Measurements from ENCODE around the gene ATXN1. TPM values are rescaled to one million over a fixed set of nuclear protein-coding genes. Genes with fewer than 3 reads are reported as not detected.

The ATXN1 gene
- total and polyA plus RNA-seq, 2 of the 13 experiments (the other 11 are each of a cell fraction or from before 2014, with no cell fraction given): 20.7 to 39.5 TPM

DNA sequence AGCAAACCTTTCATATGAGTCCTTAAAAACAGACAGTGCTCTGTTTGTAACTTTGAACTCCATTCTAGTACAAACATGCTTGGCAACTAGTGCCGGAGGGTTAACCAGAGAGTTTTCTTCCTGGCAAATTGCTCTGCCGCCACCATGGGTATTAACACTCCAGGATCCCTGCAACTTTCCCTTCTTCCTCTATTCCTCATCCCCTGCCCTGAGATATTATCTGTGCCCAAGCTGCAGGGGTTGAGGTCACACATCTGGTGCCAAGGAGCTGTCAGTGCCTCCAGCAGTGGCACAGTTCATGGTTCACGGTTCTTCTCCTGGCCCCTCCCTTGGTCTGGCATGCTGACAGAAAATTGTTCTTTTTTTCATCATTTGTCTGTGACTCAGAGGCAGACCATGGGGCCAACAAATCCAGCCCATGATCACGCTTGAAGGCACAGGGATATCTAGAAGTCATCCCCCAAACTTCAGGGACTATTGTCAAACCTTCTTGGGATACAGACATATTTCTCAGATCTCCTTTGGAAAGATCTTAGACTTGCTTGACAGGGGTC, 77.5 kb downstream of the ATXN1 start (continued):
- TF ChIP-seq, protein P1, sequence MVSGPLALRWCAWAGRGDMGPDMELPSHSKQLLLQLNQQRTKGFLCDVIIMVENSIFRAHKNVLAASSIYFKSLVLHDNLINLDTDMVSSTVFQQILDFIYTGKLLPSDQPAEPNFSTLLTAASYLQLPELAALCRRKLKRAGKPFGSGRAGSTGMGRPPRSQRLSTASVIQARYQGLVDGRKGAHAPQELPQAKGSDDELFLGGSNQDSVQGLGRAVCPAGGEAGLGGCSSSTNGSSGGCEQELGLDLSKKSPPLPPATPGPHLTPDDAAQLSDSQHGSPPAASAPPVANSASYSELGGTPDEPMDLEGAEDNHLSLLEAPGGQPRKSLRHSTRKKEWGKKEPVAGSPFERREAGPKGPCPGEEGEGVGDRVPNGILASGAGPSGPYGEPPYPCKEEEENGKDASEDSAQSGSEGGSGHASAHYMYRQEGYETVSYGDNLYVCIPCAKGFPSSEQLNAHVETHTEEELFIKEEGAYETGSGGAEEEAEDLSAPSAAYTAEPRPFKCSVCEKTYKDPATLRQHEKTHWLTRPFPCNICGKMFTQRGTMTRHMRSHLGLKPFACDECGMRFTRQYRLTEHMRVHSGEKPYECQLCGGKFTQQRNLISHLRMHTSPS (CRISPR knock-in tag; IDR thresholded peaks at IDR 0.05; ENCODE audit: low read depth): peak; percentile 96
- TF ChIP-seq ZNF589 (CRISPR knock-in tag; conservative IDR thresholded peaks at IDR 0.05) (no peak), ZNF18 (CRISPR knock-in tag; IDR thresholded peaks at IDR 0.05; ENCODE audit: insufficient replicate concordance) (no peak), MEIS2 (CRISPR knock-in tag; IDR thresholded peaks at IDR 0.05) (no peak), KLF15 (CRISPR knock-in tag; IDR thresholded peaks at IDR 0.05; ENCODE audit: borderline replicate concordance) (no peak), IRF1 (CRISPR knock-in tag; IDR thresholded peaks at IDR 0.05; ENCODE audit: low read depth) (no peak), PHF5A (CRISPR knock-in tag; IDR thresholded peaks at IDR 0.05; ENCODE audit: low read depth, unreplicated experiment) (peak; percentile 37), POLR2G (IDR thresholded peaks at IDR 0.05; ENCODE audit: low read depth, low read length) (no peak), ZNF329 (CRISPR knock-in tag; IDR thresholded peaks at IDR 0.05; ENCODE audit: low read depth) (no peak), GZF1 (CRISPR knock-in tag; IDR thresholded peaks at IDR 0.05) (no peak), NR2C2 (CRISPR knock-in tag; IDR thresholded peaks at IDR 0.05; ENCODE audit: borderline replicate concordance) (peak; percentile 50; the same call in 1 of the 2 replicates), CHD4 (IDR thresholded peaks at IDR 0.05; ENCODE audit: borderline replicate concordance, low read length) (peak; percentile 31; the same call in 1 of the 2 replicates), KAT2B (IDR thresholded peaks at IDR 0.05; ENCODE audit: borderline replicate concordance, low read depth, low read length) (no peak), AKNA (CRISPR knock-in tag; IDR thresholded peaks at IDR 0.05; ENCODE audit: borderline replicate concordance) (no peak), SRF (IDR thresholded peaks at IDR 0.05; ENCODE audit: low read depth, low read length) (no peak), RFX1 (IDR thresholded peaks at IDR 0.05) (no peak)
- TF ChIP-seq, protein P2, sequence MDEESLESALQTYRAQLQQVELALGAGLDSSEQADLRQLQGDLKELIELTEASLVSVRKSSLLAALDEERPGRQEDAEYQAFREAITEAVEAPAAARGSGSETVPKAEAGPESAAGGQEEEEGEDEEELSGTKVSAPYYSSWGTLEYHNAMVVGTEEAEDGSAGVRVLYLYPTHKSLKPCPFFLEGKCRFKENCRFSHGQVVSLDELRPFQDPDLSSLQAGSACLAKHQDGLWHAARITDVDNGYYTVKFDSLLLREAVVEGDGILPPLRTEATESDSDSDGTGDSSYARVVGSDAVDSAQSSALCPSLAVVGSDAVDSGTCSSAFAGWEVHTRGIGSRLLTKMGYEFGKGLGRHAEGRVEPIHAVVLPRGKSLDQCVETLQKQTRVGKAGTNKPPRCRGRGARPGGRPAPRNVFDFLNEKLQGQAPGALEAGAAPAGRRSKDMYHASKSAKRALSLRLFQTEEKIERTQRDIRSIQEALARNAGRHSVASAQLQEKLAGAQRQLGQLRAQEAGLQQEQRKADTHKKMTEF (CRISPR knock-in tag; IDR thresholded peaks at IDR 0.05): peak; percentile 46; the same call in 1 of the 2 replicates
